Esophagus squamous epithelium (tissue), 5 donors: ENCODE measurements around the gene TOGARAM1. TPM values are rescaled to one million over a fixed set of nuclear protein-coding genes. Genes with fewer than 3 reads are reported as not detected.

Experiments
- DNase-seq: peaks from one replicate; lab custom pipeline; 2025; lab: John Stamatoyannopoulos, UW
- H3K27ac ChIP-seq, 4 donors: fragments of 200-600 bp; sonication (generic); one replicate each; pipeline ENCODE4 v1.5.1; 2016 to 2019; ENCODE audit warnings: mild to moderate bottlenecking in 1 of 4
- H3K27me3 ChIP-seq, 4 donors: fragments of 200-600 bp; sonication (generic); 1 replicate in 3 of 4; 2 replicates in 1 of 4; pipeline versions ENCODE4 v1.5.1 to v1.6.0; 2017 to 2021; ENCODE audit warnings: antibody characterized with exemption in 1 of 4
- H3K36me3 ChIP-seq, 3 donors: fragments of 200-600 bp; sonication (generic); one replicate each; pipeline ENCODE4 v1.5.1; 2016 to 2019
- H3K4me1 ChIP-seq, 3 donors: fragments of 200-600 bp; sonication (generic); one replicate each; pipeline ENCODE4 v1.5.1; 2017 to 2019
- H3K4me3 ChIP-seq, 4 donors: fragments of 200-600 bp; sonication (generic); 1 replicate in 3 of 4; 2 replicates in 1 of 4; pipeline ENCODE4 v1.5.1; 2016 to 2019; ENCODE audit warnings: mild to moderate bottlenecking in 2 of 4, moderate library complexity in 1 of 4
- H3K9me3 ChIP-seq, 3 donors: fragments of 200-600 bp; sonication (generic); one replicate each; pipeline ENCODE4 v1.5.1; 2016 to 2019
- POLR2A ChIP-seq, 4 donors: fragments of 450-650 bp; IDR thresholded peaks; one replicate each; pipeline ENCODE4 v1.6.1; 2017; ENCODE audit warnings: antibody characterized with exemption in 4 of 4, mild to moderate bottlenecking in 4 of 4, moderate library complexity in 3 of 4
- WGBS, 2 donors: methylation state at CpG; one replicate each; pipeline ENCODE4 v1.1.5; 2018; 5-methylcytosine and 5-hydroxymethylcytosine counted together
- intact Hi-C: fragments of 100-400 bp; cut with DNase I; formaldehyde crosslinking; loops from one replicate; pipeline ENCODE4 v1.15.0; 2022
- total RNA-seq, 4 donors: library from RNA; depleted of rRNA; stranded (reverse); fragments of >200 nt; gene quantifications; one replicate each; pipeline ENCODE4 v1.1.0, GENCODE V29; 2016
- TF ChIP-seq, protein P1 (sequence below), 6 experiments: fragments of 450-650 bp in 4 of 6; fragments of 200-600 bp in 2 of 6; sonication (generic) in 2 of 6; IDR thresholded peaks; one replicate each; pipeline ENCODE4 v1.5.1; 2016 to 2019; ENCODE audit warnings: antibody characterized with exemption in 6 of 6, mild to moderate bottlenecking in 4 of 6, moderate library complexity in 4 of 6
- donor health status: DM: yes; HTN: yes; CAD: no.

TOGARAM1 gene
- total RNA-seq, 4 donors from 2014 or later: 5.8 to 23.7 (median 8.9) TPM

DNA sequence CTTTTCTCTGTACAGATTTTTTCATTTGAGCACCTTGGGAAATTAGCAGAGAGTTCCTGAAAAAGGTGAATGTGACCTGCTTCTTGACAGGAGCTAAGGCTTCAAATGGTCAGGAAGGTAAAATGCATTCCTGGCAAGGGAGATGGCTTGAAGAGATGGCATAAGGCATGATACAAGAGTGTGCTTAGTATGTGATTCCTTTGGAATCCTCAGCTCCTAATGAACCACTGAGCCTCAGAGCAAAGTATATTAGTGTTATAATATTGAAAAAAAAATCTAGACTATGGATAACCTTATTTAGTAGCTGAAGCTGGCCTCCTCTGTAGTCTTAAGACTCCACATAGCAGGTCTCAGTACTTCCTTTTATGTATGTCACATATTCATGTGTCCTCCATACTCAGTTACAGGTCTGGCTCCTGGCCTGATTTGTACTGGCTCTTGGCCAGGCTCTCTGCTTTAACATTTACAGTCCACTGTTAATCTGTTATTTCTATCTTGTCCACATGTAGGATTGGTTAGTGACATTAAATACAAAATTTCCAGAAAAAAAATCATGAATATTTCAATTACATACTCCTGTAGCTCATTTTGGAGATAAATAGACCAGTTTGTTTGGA lies 17.9 kb downstream of the TOGARAM1 start:
- intact Hi-C loops: no loop called here
- TF ChIP-seq, protein P1, sequence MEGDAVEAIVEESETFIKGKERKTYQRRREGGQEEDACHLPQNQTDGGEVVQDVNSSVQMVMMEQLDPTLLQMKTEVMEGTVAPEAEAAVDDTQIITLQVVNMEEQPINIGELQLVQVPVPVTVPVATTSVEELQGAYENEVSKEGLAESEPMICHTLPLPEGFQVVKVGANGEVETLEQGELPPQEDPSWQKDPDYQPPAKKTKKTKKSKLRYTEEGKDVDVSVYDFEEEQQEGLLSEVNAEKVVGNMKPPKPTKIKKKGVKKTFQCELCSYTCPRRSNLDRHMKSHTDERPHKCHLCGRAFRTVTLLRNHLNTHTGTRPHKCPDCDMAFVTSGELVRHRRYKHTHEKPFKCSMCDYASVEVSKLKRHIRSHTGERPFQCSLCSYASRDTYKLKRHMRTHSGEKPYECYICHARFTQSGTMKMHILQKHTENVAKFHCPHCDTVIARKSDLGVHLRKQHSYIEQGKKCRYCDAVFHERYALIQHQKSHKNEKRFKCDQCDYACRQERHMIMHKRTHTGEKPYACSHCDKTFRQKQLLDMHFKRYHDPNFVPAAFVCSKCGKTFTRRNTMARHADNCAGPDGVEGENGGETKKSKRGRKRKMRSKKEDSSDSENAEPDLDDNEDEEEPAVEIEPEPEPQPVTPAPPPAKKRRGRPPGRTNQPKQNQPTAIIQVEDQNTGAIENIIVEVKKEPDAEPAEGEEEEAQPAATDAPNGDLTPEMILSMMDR (IDR thresholded peaks at IDR 0.05): no peak
- no peak for TF ChIP-seq POLR2A (IDR thresholded peaks at IDR 0.05)
- Histone ChIP-seq H3K4me1 (peaks cover 0 to 14% (median 3%) of the 10 kb centered on the region in 3 donors), H3K27ac (no peak overlapping the region), H3K27me3 (no peaks in the 10 kb centered on the region), H3K4me3 (no peak overlapping the region), H3K9me3 (no peaks in the 10 kb centered on the region), H3K36me3 (no peaks in the 10 kb centered on the region)
- DNase-seq: no peak

DNA sequence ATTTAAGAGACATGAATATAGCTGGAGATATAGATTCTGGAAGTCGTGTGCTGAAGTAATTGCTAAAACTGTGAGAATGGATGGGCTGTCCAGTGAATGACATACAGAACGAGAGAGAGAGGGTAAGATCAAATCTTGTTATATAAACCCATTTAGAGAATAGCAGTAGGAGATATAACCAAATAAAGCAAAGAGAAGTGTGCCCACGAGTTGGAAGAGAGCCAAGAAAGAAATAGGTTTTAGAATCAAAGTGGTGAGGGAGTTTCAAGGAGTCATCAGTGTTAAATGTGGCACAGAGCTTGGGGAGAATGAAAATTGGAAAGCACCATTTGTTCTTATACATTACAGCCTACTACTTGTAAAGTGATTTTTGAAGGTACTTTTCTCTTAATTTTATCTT lies 19.2 kb downstream of the TOGARAM1 start:
- TF ChIP-seq POLR2A (IDR thresholded peaks at IDR 0.05): no peak
- Histone ChIP-seq H3K4me1 (peaks cover 0 to 14% (median 3%) of the 10 kb centered on the region in 3 donors), H3K4me3 (no peak overlapping the region), H3K27me3 (no peaks in the 10 kb centered on the region), H3K36me3 (no peaks in the 10 kb centered on the region), H3K9me3 (no peaks in the 10 kb centered on the region), H3K27ac (no peak overlapping the region)
- DNase-seq: no peak
- intact Hi-C loops: no loop called here
- WGBS, 2 donors: 58 to 64% methylated on average over 3 of the region's 3 CpGs

DNA sequence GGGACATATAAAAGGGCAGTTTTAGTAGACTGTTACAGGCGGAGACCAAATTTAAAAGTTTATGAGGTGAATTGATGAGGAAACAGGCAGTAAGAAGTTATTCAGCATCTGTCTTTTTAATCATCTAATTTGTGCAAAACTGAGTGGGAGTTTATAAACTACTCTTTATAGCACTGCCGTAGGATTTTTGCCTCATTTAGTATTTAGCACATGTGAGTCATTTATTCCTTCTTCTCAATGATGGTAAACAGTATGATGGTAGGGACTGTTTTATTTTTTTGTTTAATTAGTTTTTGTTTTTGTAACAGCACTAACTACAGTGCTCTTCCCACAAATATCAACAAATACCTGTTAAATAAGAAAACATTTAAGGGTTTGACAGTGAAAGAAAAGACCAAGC lies 20.6 kb downstream of the TOGARAM1 start:
- DNase-seq: no peak
- intact Hi-C loops: no loop called here
- WGBS, 2 donors: 71 to 84% methylated on average over 2 of the region's 2 CpGs
- Histone ChIP-seq H3K4me3 (no peak overlapping the region), H3K27ac (no peak overlapping the region), H3K4me1 (peaks cover 0 to 14% (median 3%) of the 10 kb centered on the region in 3 donors), H3K27me3 (no peaks in the 10 kb centered on the region), H3K9me3 (no peaks in the 10 kb centered on the region), H3K36me3 (no peaks in the 10 kb centered on the region)
- TF ChIP-seq, protein P1 (IDR thresholded peaks at IDR 0.05): no peak
- no peak for TF ChIP-seq POLR2A (IDR thresholded peaks at IDR 0.05)

DNA sequence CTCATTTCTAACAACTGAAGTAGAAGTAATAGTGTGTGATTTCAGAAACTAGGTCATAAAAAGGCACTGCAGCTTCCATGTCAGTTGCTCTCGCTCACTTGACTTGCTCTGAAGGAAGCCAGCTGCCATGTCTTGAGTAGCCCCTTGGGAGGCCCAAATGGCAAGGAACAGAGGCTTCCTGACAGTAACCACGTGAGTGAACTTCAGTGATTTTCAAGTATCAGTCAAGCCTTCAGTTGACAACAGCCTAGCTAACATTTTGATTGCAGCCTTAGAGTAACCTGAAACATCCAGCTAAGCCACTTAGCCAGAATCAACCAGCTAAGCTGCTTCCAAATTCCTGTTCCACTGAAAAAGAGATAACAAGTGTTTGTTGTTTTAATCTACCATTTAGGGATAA lies 26.7 kb downstream of the TOGARAM1 start:
- Histone ChIP-seq H3K9me3 (no peaks in the 10 kb centered on the region), H3K4me1 (peaks cover 0 to 10% (median 0%) of the 10 kb centered on the region in 3 donors), H3K36me3 (no peaks in the 10 kb centered on the region), H3K27me3 (no peaks in the 10 kb centered on the region), H3K27ac (no peak overlapping the region), H3K4me3 (no peak overlapping the region)
- intact Hi-C loops: no loop called here
- TF ChIP-seq, protein P1 (IDR thresholded peaks at IDR 0.05): no peak
- no peak for TF ChIP-seq POLR2A (IDR thresholded peaks at IDR 0.05)
- DNase-seq: no peak
- WGBS, 2 donors: 54 to 70% methylated on average over 2 of the region's 2 CpGs

DNA sequence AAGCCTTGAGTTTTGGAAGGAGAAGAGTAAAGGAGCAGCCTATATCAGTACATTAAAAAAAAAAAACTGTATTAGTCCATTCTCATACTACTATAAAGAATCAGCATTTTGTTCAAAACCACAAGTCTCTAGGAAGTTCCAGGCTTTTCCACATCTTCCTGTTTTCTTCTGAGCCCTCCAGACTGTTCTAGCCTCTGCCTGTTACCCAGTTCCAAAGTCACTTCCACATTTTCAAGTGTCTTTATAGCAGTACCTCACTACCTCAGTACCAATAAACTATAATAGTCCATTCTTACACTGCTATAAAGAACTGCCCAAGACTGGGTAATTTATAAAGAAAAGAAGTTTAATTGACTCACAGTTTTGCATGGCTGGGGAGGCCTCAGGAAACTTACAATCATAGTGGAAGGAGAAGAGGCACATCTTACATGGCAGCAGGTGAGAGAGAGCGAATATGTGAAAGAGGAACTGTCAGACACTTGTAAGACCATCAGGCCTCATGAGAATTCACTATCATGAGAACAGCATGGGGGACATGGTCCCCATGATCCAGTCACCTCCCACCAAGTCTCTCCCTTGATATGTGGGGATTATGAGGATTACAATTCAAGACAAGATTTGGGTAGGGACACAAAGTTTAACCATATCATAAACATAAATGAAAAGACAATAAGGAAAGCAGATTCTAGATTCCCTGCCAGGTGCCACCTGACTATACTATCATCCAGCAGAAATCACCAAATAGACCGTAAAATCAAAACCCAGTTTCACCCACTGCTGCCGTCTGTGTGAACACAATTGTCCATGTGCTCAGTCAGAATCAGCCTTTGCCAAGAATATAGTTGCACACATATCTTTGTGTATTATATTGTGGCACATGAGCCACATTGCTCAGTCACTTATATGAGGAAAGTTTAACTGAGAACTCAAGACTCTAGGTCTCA lies 27.8 kb downstream of the TOGARAM1 start:
- H3K9me3 ChIP-seq: no peaks in the 10 kb centered on the region
- intact Hi-C loops: no loop called here
- TF ChIP-seq, protein P1 (IDR thresholded peaks at IDR 0.05): no peak
- TF ChIP-seq POLR2A (IDR thresholded peaks at IDR 0.05): no peak
- DNase-seq: no peak
- H3K36me3 ChIP-seq: no peaks in the 10 kb centered on the region
- no peak overlapping the region for H3K27ac ChIP-seq
- no peaks in the 10 kb centered on the region for H3K27me3 ChIP-seq
- 68 to 75% methylated on average over 3 of the region's 3 CpGs for WGBS, 2 donors
- peaks cover 0 to 10% (median 0%) of the 10 kb centered on the region in 3 donors for H3K4me1 ChIP-seq
- no peak overlapping the region for H3K4me3 ChIP-seq
